ACC112 (cell line): Measurements from ENCODE around the gene TGIF2.
A peak's percentile ranks its signal among the peaks of the same experiment; 100 is the strongest.

ENCODE experiments used
- H2AFZ ChIP-seq: fragments of 200-600 bp; sonication (generic); one replicate; pipeline ENCODE4 v1.6.0; 2017; ENCODE audit warnings: antibody characterized with exemption, low read length; ENCODE audit not compliant: unreplicated experiment
- H3K27ac ChIP-seq: fragments of 200-600 bp; sonication (generic); 2 replicates; pipeline ENCODE4 v1.5.1; 2014; ENCODE audit warnings: low read depth, mild to moderate bottlenecking, antibody characterized with exemption, low read length, moderate library complexity
- H3K27me3 ChIP-seq: fragments of 200-600 bp; sonication (generic); 2 replicates; pipeline ENCODE4 v1.6.1; 2014; ENCODE audit warnings: mild to moderate bottlenecking, antibody characterized with exemption, low read length, moderate library complexity, mixed read lengths; ENCODE audit not compliant: insufficient read depth
- H3K36me3 ChIP-seq: fragments of 200-600 bp; sonication (generic); 2 replicates; pipeline ENCODE4 v1.6.1; 2016; ENCODE audit warnings: mild to moderate bottlenecking, antibody characterized with exemption, low read length, moderate library complexity, mixed read lengths; ENCODE audit not compliant: insufficient read depth
- H3K4me1 ChIP-seq: fragments of 200-600 bp; sonication (generic); one replicate; pipeline ENCODE4 v1.6.1; 2016; ENCODE audit warnings: low read length, mixed read lengths; ENCODE audit not compliant: insufficient read depth, unreplicated experiment, control insufficient read depth
- H3K4me3 ChIP-seq: fragments of 200-600 bp; sonication (generic); 2 replicates; pipeline ENCODE4 v1.5.1; 2014; ENCODE audit warnings: mild to moderate bottlenecking, low read depth, low read length
- H3K79me2 ChIP-seq: fragments of 200-600 bp; sonication (generic); one replicate; pipeline ENCODE4 v1.6.0; 2016; ENCODE audit warnings: low read length; ENCODE audit not compliant: control insufficient read depth, unreplicated experiment, insufficient read depth

The TGIF2 gene

DNA sequence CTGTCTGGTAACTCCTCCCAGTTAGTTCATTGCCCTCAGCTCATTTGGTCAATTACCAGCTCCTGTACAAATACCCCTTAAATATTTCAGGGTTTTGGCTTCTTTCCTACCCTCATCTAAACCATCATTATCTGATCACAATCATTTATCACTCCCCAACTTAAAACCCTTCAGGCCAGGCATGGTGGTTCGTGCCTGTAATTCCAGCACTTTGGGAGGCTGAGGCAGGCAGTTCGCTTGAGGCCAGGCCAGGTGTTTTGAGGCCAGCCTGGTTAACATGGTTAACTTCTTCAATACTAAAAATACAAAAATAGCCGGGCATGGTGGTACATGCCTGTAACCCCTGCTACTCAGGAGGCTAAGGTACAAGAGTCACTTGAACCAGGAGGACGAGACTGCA is 9.4 kb downstream of the TGIF2 start:
- peaks cover 6% of the 10 kb centered on the region for H3K4me1 ChIP-seq
- no peaks in the 10 kb centered on the region for H3K27me3 ChIP-seq

DNA sequence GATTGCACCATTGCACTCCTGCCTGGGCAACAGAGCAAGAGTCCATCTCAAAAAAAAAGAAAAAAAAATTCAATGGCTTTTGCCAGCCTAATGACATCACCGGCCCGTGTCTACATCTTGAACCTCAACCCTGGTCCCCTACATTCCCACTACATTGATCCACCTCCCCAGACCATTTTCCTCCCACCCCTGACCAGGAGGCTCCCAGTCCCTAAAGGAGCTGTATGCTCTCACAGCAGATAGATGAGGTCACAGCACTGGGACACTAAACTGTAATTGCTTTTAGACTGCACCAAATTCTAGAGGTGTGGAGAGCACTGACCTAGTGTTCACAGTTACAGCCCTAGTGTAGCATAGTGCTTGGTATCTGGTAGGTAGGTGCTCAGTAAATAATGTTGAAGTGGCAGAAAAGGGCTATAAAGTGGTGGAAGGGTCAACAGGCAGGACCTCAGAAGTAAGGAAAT is 10.7 kb downstream of the TGIF2 start:
- Histone ChIP-seq H3K4me3 (no peak overlapping the region), H2AFZ (no peak overlapping the region), H3K4me1 (peaks cover 6% of the 10 kb centered on the region), H3K27ac (no peak overlapping the region), H3K27me3 (no peaks in the 10 kb centered on the region), H3K36me3 (no peaks in the 10 kb centered on the region), H3K79me2 (no peaks in the 10 kb centered on the region)

More for the DNA sequence above, 9.4 kb downstream of the TGIF2 start:
- Histone ChIP-seq H3K27ac (no peak overlapping the region), H3K36me3 (no peaks in the 10 kb centered on the region), H3K79me2 (no peaks in the 10 kb centered on the region), H2AFZ (no peak overlapping the region), H3K4me3 (no peak overlapping the region)

DNA sequence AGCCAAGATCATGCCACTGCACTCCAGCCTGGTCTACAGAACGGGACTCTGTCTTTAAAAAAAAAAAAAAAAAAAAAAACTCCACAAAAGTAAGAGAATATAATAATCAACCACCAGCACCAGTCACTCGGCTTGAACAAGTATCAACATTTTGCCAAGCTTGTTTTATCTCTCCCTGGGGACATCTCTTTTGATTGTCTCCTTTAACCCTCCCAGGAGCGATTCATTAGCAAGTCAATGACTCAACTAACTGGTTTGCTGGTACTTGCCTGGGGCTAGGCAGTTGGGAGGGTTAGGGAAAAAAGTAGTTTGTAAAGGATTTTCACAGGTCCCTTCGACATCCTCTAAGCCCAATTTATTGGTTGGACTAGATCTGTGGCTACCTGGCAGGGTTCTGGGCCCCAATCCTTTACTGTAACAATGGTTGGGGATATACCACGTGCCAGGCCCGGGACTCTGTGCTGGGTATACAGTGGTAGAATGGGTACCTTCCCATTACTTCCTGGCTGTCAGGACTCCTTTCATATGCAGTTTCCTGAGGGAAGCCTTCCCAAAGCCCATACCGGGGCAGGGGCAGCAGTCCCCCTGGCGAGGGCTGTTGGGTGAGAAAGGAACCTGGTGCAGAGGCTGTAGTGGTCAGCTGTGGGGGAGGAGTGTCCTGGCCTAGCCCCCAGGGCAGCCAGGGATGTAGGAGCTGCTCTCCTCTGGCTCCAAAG is 12.2 kb downstream of the TGIF2 start:
- H3K36me3 ChIP-seq = no peaks in the 10 kb centered on the region

DNA sequence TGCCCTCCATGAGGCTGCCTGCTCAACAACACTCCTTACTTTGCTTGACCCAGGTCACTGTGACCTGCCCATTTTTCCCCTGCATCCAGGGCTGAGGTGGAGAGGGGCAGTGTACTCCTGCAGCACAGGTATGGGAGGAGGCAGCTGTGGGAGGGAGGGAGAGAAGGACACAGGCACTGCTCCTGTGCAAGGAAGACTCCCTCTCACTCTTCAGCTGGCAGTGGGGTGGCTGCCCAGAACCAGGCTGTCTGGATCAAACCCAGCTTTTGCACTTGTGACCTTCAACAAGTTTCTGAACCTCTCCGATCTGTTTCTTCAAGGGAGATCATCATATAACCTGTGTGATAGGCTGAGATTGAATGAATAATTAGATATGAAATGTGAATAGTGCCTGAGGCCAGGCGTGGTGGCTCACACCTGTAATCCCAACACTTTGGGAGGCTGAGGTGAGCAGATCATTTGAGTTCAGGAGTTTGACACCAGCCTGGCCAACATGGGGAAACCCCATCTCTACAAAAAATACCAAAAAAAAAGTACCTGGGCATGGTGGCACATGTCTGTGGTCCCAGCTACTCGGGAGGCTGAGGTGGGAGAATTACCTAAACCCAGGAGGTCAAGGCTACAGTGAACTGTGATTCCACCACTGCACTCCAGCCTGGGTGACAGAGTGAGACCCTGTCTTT is 14.1 kb downstream of the TGIF2 start:
- no peaks in the 10 kb centered on the region for H3K27me3 ChIP-seq
- no peak overlapping the region for H3K4me3 ChIP-seq
- H2AFZ ChIP-seq = no peak overlapping the region
- no peaks in the 10 kb centered on the region for H3K36me3 ChIP-seq
- H3K4me1 ChIP-seq = peaks cover 6% of the 10 kb centered on the region
- H3K79me2 ChIP-seq = no peaks in the 10 kb centered on the region
- H3K27ac ChIP-seq = no peak overlapping the region

More for the DNA sequence above, 12.2 kb downstream of the TGIF2 start:
- Histone ChIP-seq H3K27me3 (no peaks in the 10 kb centered on the region), H3K4me1 (peaks cover 6% of the 10 kb centered on the region), H3K4me3 (no peak overlapping the region), H3K79me2 (no peaks in the 10 kb centered on the region), H3K27ac (no peak overlapping the region), H2AFZ (no peak overlapping the region)

DNA sequence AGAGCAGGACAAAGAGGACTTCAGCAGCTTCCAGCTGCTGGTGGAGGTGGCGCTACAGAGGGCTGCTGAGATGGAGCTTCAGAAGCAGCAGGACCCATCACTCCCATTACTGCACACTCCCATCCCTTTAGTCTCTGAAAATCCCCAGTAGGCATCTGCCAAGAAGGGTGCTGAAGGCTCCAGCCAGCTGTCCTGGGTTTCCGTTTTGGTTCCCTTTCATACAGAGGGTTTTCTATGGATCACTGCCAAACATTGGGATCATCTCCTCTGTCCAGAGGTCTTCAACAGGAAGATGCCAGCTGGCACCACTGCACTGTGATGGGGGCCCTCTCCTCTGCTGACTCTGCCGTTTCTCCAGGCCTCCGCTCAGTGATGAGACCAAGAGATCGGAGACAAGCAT is 17.9 kb downstream of the TGIF2 start:
- H3K79me2 ChIP-seq = no peaks in the 10 kb centered on the region
- H3K4me3 ChIP-seq = no peak overlapping the region
- H3K4me1 ChIP-seq = no peaks in the 10 kb centered on the region
- no peaks in the 10 kb centered on the region for H3K27me3 ChIP-seq
- no peaks in the 10 kb centered on the region for H3K36me3 ChIP-seq
- H2AFZ ChIP-seq = no peak overlapping the region
- H3K27ac ChIP-seq = no peak overlapping the region

DNA sequence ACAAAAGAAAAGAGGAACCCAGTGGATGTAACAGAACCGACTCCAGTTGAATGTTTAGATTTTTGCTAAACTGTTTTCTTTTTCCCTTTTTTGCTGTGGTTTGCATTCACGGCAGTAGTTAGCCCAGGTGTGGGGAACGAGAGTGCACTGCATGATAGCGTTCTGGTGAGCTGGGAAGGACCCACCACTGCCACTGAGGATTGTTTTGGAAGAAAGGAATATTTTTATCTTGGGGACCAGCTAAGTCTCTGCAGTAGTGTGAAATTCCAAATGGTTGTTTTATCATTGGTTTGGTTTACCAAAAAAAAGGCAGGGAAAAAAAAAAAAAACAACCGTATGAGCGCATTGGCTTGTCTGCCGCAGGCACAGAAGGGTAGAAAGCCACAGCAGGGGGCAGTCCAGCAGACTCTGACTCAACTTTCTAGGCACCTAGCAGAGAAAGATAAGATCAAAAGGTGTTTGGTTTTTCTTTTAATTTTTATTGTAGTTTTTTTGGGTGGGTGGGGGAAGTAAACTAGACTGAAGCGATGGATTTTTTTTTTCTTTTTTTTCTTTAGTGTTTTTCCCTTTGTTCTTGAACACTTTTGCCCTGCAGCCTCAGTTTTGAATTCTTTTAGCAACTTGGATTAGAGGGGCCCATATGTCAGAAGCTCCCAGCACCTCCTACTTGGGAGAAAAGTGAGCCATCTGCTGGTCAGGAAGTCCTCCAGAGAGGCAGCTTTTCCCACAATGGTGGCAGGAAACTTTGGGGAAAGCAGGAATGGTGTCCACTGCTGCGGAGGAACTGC is 18.7 kb downstream of the TGIF2 start:
- no peaks in the 10 kb centered on the region for H3K36me3 ChIP-seq
- H3K79me2 ChIP-seq = no peaks in the 10 kb centered on the region
- H3K4me3 ChIP-seq = no peak overlapping the region
- H3K27me3 ChIP-seq = no peaks in the 10 kb centered on the region
- H3K27ac ChIP-seq = no peak overlapping the region
- no peak overlapping the region for H2AFZ ChIP-seq
- H3K4me1 ChIP-seq = no peaks in the 10 kb centered on the region

DNA sequence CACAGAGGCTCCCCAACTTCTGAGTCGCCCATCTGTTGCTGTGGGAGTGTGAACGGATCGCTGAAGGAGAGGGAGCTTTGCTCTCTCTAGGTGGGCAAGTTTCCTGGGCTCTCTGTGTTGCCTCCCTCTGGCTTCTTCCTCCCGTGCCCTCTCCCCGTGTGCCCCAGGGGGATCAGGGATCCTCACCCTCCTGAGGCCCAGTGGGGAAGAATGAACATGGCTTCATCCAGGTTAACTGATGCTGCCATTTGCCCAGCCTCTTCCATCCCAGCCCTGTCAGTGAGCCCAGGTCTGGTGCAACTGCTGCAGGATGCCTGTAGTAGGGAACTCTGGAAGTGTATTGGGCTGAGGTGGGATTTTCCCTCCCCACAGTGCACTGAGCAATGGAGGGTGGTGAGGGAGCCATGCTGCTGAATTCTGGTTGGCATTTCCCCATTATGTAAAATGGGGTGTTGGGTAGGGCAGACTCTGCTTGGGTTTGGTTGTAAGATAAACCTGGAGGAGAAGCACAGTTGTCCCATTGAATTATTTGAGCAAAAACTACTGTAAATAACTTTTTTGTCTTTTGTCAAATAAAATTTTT is 20.0 kb downstream of the TGIF2 start:
- no peaks in the 10 kb centered on the region for H3K4me1 ChIP-seq
- H3K79me2 ChIP-seq = no peaks in the 10 kb centered on the region
- H3K4me3 ChIP-seq = no peak overlapping the region
- H3K36me3 ChIP-seq = no peaks in the 10 kb centered on the region
- H2AFZ ChIP-seq = no peak overlapping the region
- no peak overlapping the region for H3K27ac ChIP-seq
- H3K27me3 ChIP-seq = no peaks in the 10 kb centered on the region

DNA sequence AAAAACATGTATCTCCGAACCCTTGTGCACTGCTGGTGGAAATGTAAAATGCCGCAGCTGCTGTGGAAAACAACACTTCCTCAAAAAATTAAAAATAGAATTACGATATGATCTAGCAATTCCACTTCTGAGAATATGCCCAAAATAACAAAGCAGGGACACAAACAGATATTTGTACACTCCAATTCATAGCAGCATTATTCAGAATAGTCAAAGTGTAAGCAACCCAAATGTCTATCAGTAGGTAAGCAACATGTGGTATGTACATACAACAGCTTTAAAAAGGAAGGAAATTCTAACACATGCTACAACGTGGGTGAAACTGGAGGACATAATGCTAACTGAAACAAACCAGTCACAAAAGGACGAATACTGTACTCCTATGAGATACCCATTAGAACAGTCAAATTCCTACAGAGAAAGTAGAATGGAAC is 26.5 kb downstream of the TGIF2 start:
- Histone ChIP-seq H3K4me1 (peaks cover 2% of the 10 kb centered on the region), H3K79me2 (no peaks in the 10 kb centered on the region), H3K36me3 (no peaks in the 10 kb centered on the region), H2AFZ (no peak overlapping the region), H3K4me3 (no peak overlapping the region), H3K27me3 (no peaks in the 10 kb centered on the region), H3K27ac (no peak overlapping the region)

DNA sequence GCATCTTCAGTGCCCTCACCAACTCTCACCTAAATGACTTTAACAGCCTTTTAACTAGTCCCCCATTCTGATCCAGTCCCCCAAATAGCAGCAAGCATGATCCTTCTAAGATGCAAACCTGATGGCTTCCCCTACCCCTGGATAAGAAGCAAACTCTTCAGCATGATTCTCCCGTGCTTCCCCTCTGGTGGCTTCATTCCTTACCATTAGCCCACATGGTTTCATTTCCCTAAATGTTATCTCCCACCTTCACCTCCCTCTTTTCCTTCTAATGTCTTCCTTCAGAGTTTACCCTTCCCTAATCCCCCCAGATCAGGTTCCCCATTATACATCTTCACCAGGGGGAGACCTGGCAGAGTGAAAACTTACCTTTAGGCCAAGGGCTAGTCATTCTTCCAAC is 28.1 kb downstream of the TGIF2 start:
- Histone ChIP-seq H3K79me2 (peaks cover 9% of the 10 kb centered on the region), H3K27ac (no peak overlapping the region), H2AFZ (no peak overlapping the region), H3K4me3 (no peak overlapping the region), H3K36me3 (no peaks in the 10 kb centered on the region), H3K4me1 (peaks cover 5% of the 10 kb centered on the region), H3K27me3 (no peaks in the 10 kb centered on the region)

DNA sequence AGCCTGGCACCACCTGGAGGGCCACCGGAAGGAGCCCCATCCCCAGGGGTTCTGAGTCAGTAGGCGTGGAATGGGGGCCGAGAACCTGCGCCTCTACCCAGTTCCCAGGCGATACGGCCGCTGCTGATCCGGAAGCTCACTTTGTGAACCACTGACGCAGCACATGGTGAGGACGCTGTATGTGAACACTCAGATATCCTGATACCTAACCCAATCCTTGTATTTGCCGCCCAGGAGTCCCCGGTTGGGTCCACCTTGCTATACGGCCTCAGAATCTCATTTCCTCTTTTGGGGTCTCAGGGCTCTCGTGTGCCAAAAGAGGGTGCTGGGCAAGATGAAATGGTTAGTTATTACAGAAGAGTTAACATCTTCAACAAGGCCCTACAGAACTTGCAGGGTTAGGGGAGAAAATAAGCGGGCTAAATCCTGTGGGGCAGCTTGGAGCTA is 31.6 kb downstream of the TGIF2 start:
- Histone ChIP-seq H3K4me1 (peaks cover 15% of the 10 kb centered on the region), H3K27ac (no peak overlapping the region; the same call in 1 of the 2 replicates), H3K36me3 (peaks cover 15% of the 10 kb centered on the region), H3K27me3 (no peaks in the 10 kb centered on the region), H3K4me3 (peak overlapping the region; percentile 65), H2AFZ (peak overlapping the region; percentile 89), H3K79me2 (peaks cover 33% of the 10 kb centered on the region)
